GM12878 (cell line): Measurements from ENCODE around the gene SDK2. TPM values are rescaled to one million over a fixed set of nuclear protein-coding genes. Genes with fewer than 3 reads are reported as not detected.
A peak's percentile ranks its signal among the peaks of the same experiment; 100 is the strongest.

ENCODE experiments used
- ATF3 ChIP-seq: IDR thresholded peaks from 2 replicates; pipeline ENCODE4 v1.6.1; 2011; ENCODE audit warnings: low read depth, mild to moderate bottlenecking, low read length, moderate library complexity, borderline replicate concordance; ENCODE audit errors: extremely low read depth
- CTCF ChIP-seq, 3 experiments: IDR thresholded peaks in 2 of 3; conservative IDR thresholded peaks in 1 of 3; 2 replicates each; pipeline ENCODE4 v1.5.1; 2011; ENCODE audit warnings: low read depth in 3 of 3, low read length in 3 of 3, mild to moderate bottlenecking in 3 of 3, control low read depth in 2 of 3, moderate library complexity in 2 of 3, inconsistent platforms in 1 of 3, mixed read lengths in 1 of 3; ENCODE audit not compliant: control insufficient read depth in 2 of 3, insufficient read depth in 1 of 3; ENCODE audit errors: extremely low read depth in 1 of 3
- ESRRA ChIP-seq: IDR thresholded peaks from 2 replicates; pipeline ENCODE4 v1.6.1; 2012; ENCODE audit warnings: mild to moderate bottlenecking, low read length, improper control_type of control experiment
- ETV6 ChIP-seq, 2 experiments: fragments of 450-650 bp in 1 of 2; IDR thresholded peaks in 1 of 2; conservative IDR thresholded peaks in 1 of 2; 2 replicates each; pipeline ENCODE4 v1.6.1; 2014; ENCODE audit warnings: antibody characterized with exemption in 1 of 2, borderline replicate concordance in 1 of 2, low read depth in 1 of 2, mild to moderate bottlenecking in 1 of 2, moderate library complexity in 1 of 2
- FOS ChIP-seq: IDR thresholded peaks from 3 replicates; pipeline ENCODE4 v1.6.1; 2011; ENCODE audit warnings: borderline replicate concordance; ENCODE audit not compliant: insufficient read length; ENCODE audit errors: extremely low read depth
- GABPA ChIP-seq: IDR thresholded peaks from 2 replicates; pipeline ENCODE4 v1.6.1; 2014; ENCODE audit warnings: antibody characterized with exemption, low read depth, mild to moderate bottlenecking, inconsistent platforms
- HCFC1 ChIP-seq: fragments of 150-350 bp; IDR thresholded peaks from 2 replicates; pipeline ENCODE4 v1.6.1; 2014; ENCODE audit warnings: low read length
- IRF3 ChIP-seq: fragments of 450-650 bp; IDR thresholded peaks from 2 replicates; pipeline ENCODE4 v1.6.1; 2014; ENCODE audit warnings: mild to moderate bottlenecking
- JUNB ChIP-seq: IDR thresholded peaks from 2 replicates; pipeline ENCODE4 v1.6.1; 2016; ENCODE audit warnings: antibody characterized with exemption, mild to moderate bottlenecking
- MTA2 ChIP-seq: fragments of 450-650 bp; IDR thresholded peaks from 2 replicates; pipeline ENCODE4 v1.6.1; 2016; ENCODE audit warnings: low read depth, mild to moderate bottlenecking, moderate library complexity
- NR2C1 ChIP-seq: fragments of 450-650 bp; IDR thresholded peaks from 2 replicates; pipeline ENCODE4 v1.6.1; 2017; ENCODE audit warnings: antibody characterized with exemption, mild to moderate bottlenecking, moderate library complexity
- POU2F2 ChIP-seq: IDR thresholded peaks from 3 replicates; pipeline ENCODE4 v1.6.1; 2011; ENCODE audit warnings: low read depth, mild to moderate bottlenecking, low read length, borderline replicate concordance
- RAD21 ChIP-seq: IDR thresholded peaks from 2 replicates; pipeline ENCODE4 v1.6.1; 2011; ENCODE audit warnings: mild to moderate bottlenecking, low read depth, low read length, moderate library complexity; ENCODE audit not compliant: insufficient read depth
- RAD51 ChIP-seq: fragments of 450-650 bp; IDR thresholded peaks from 2 replicates; pipeline ENCODE4 v1.6.1; 2016; ENCODE audit warnings: moderate library complexity, mild to moderate bottlenecking, inconsistent platforms
- RCOR1 ChIP-seq: conservative IDR thresholded peaks from 2 replicates; pipeline ENCODE4 v1.6.1; 2012; ENCODE audit warnings: low read depth, low read length, improper control_type of control experiment
- RELB ChIP-seq: fragments of 450-650 bp; IDR thresholded peaks from 2 replicates; pipeline ENCODE4 v1.6.1; 2017; ENCODE audit warnings: low read depth, mild to moderate bottlenecking, moderate library complexity
- REST ChIP-seq: IDR thresholded peaks from 2 replicates; pipeline ENCODE4 v1.6.1; 2012; ENCODE audit warnings: mild to moderate bottlenecking, low read depth, low read length
- SIX5 ChIP-seq: IDR thresholded peaks from 2 replicates; pipeline ENCODE4 v1.6.1; 2011; ENCODE audit warnings: mild to moderate bottlenecking, low read depth, low read length, moderate library complexity; ENCODE audit not compliant: severe bottlenecking
- SREBF1 ChIP-seq: IDR thresholded peaks from 2 replicates; pipeline ENCODE4 v1.6.1; 2012; ENCODE audit warnings: mild to moderate bottlenecking, low read length
- TAF1 ChIP-seq: IDR thresholded peaks from 2 replicates; pipeline ENCODE4 v1.6.1; 2011; ENCODE audit warnings: mild to moderate bottlenecking, low read depth, low read length, borderline replicate concordance
- WRNIP1 ChIP-seq: IDR thresholded peaks from 2 replicates; pipeline ENCODE4 v1.6.1; 2011; ENCODE audit warnings: low read depth, low read length, improper control_type of control experiment, borderline replicate concordance
- ZNF384 ChIP-seq: IDR thresholded peaks from 2 replicates; pipeline ENCODE4 v1.6.1; 2012; ENCODE audit warnings: low read depth, mild to moderate bottlenecking, low read length, improper control_type of control experiment, borderline replicate concordance
- polyA plus RNA-seq, 11 experiments: library from polyadenylated mRNA; depleted of rRNA in 4 of 11; unstranded in 6 of 11; stranded (reverse) in 5 of 11; fragments of >200 nt; fragmentation: Nextera tagmentation in 4 of 11; fragmentation: Illumina TruSeq in 1 of 11; extraction: Ambion mirVana in 4 of 11; extraction: Trizol in 1 of 11; gene quantifications; 1 replicate in 1 of 11; 2 replicates in 10 of 11; pipeline versions ENCODE4 v1.2.1 to v1.2.3, GENCODE V29; 2011 to 2016; ENCODE audit warnings: inconsistent platforms in 2 of 11, missing spikeins in 2 of 11, low read depth in 1 of 11
- total RNA-seq, 4 experiments: library from RNA; depleted of rRNA in 3 of 4; stranded (reverse); fragments of >200 nt in 3 of 4; fragmentation: Illumina TruSeq in 1 of 4; extraction: Trizol in 1 of 4; gene quantifications; 2 replicates each; pipeline versions ENCODE4 v1.2.1 to v1.2.3, GENCODE V29; 2013 to 2021

Gene SDK2
- total and polyA plus RNA-seq, 10 of the 15 experiments (the other 5 are each of a cell fraction or from before 2014, with no cell fraction given), result 0.03 to 0.08 (median 0.03) TPM; not detected in 7

- TF ChIP-seq REST (no peak), NR2C1 (no peak), MTA2 (peak; percentile 62), HCFC1 (no peak), CTCF (IDR thresholded peaks at IDR 0.05 in 2 of 3, conservative IDR thresholded peaks at IDR 0.05 in 1 of 3; ENCODE audit: control insufficient read depth in 2 of 3, extremely low read depth in 1 of 3, insufficient read depth in 1 of 3, low read depth in 3 of 3, low read length in 3 of 3) (no peak), ATF3 (no peak), SIX5 (no peak), RAD51 (no peak), IRF3 (no peak), FOS (no peak), ESRRA (no peak), POU2F2 (no peak), RCOR1 (no peak), TAF1 (no peak), JUNB (no peak), RELB (0 out of 2 replicates have a peak, but pooled peaks have one; percentile 56), ZNF384 (no peak), SREBF1 (no peak), ETV6 (conservative IDR thresholded peaks at IDR 0.05 in 1 of 2, IDR thresholded peaks at IDR 0.05 in 1 of 2; ENCODE audit: borderline replicate concordance in 1 of 2, low read depth in 1 of 2) (no peak), WRNIP1 (no peak), GABPA (no peak), RAD21 (no peak)
Measured at GRCh38 chr17:73316919-73317505, 327.2 kb downstream of the SDK2 start (continued).
